Measurements from ENCODE around the gene STBD1. TPM values are rescaled to one million over a fixed set of nuclear protein-coding genes. Genes with fewer than 3 reads are reported as not detected.

The STBD1 gene
- total and polyA plus RNA-seq, 3 experiments from 2014 or later = 0.26 to 1.8 TPM; not detected in 1

GRCh38 chr4:76312457-76312856 lies 5.9 kb downstream of the STBD1 start:
- H3K27me3 Mint-ChIP-seq = peaks cover 3 to 31% of the 10 kb centered on the region in 2 donors

GRCh38 chr4:76313547-76313946 lies 7.0 kb downstream of the STBD1 start:
- Histone ChIP-seq H3K4me3 (ENCODE audit: low read length) (no peak overlapping the region), H3K27ac (ENCODE audit: low read depth, low read length) (no peak overlapping the region), H3K9me3 (ENCODE audit: low read length) (no peaks in the 10 kb centered on the region), H3K4me1 (ENCODE audit: insufficient read depth, low read length) (no peaks in the 10 kb centered on the region), H3K36me3 (ENCODE audit: insufficient read depth, low read length) (no peaks in the 10 kb centered on the region), H3K27me3 (ENCODE audit: insufficient read depth, low read length, poor library complexity, severe bottlenecking) (no peaks in the 10 kb centered on the region)
- Mint-ChIP-seq H3K4me3 (no peak overlapping the region), H3K36me3 (peaks cover 1 to 32% (median 9%) of the 10 kb centered on the region in 3 donors), H3K27me3 (peaks cover 4 to 42% of the 10 kb centered on the region in 2 donors), H3K9me3 (peaks cover 19 to 30% (median 21%) of the 10 kb centered on the region in 5 donors), H3K4me1 (peaks cover 0 to 2% (median 0%) of the 10 kb centered on the region in 3 donors), H3K27ac (no peak overlapping the region)
- ChIA-PET POLR2A (no interaction called here), CTCF (interaction anchor here (1.0 kb wide), 1 partner anchor 133 kb away, joined by 3 read pairs; no protein-coding TSS in a partner anchor)
- DNase-seq = no peak

More at GRCh38 chr4:76312457-76312856, 5.9 kb downstream of the STBD1 start:
- H3K4me1 ChIP-seq (ENCODE audit: insufficient read depth, low read length) = no peaks in the 10 kb centered on the region
- CTCF ChIA-PET = no interaction called here
- no peaks in the 10 kb centered on the region for H3K27me3 ChIP-seq (ENCODE audit: insufficient read depth, low read length, poor library complexity, severe bottlenecking)
- no peak for DNase-seq
- Mint-ChIP-seq H3K36me3 (peaks cover 1 to 23% (median 9%) of the 10 kb centered on the region in 3 donors), H3K9me3 (peaks cover 17 to 24% (median 19%) of the 10 kb centered on the region in 5 donors), H3K4me1 (peaks cover 2 to 4% (median 2%) of the 10 kb centered on the region in 3 donors), H3K27ac (no peak overlapping the region), H3K4me3 (no peak overlapping the region)
- POLR2A ChIA-PET = no interaction called here
- no peak overlapping the region for H3K4me3 ChIP-seq (ENCODE audit: low read length)
- H3K36me3 ChIP-seq (ENCODE audit: insufficient read depth, low read length) = no peaks in the 10 kb centered on the region
- H3K9me3 ChIP-seq (ENCODE audit: low read length) = no peaks in the 10 kb centered on the region
- no peak overlapping the region for H3K27ac ChIP-seq (ENCODE audit: low read depth, low read length)

- Mint-ChIP-seq H3K4me3 (no peak overlapping the region), H3K27me3 (peaks cover 4 to 42% of the 10 kb centered on the region in 2 donors), H3K9me3 (peaks cover 19 to 35% (median 24%) of the 10 kb centered on the region in 5 donors), H3K27ac (no peak overlapping the region), H3K36me3 (peaks cover 1 to 39% (median 2%) of the 10 kb centered on the region in 3 donors), H3K4me1 (no peaks in the 10 kb centered on the region)
- CTCF ChIA-PET = interaction anchor here (1.7 kb wide), 1 partner anchor 9 kb away, joined by 5 read pairs; the partner anchor contains the start of gene STBD1
- Histone ChIP-seq H3K36me3 (ENCODE audit: insufficient read depth, low read length) (no peaks in the 10 kb centered on the region), H3K9me3 (ENCODE audit: low read length) (no peaks in the 10 kb centered on the region), H3K27me3 (ENCODE audit: insufficient read depth, low read length, poor library complexity, severe bottlenecking) (no peaks in the 10 kb centered on the region), H3K4me1 (ENCODE audit: insufficient read depth, low read length) (no peaks in the 10 kb centered on the region), H3K4me3 (ENCODE audit: low read length) (no peak overlapping the region), H3K27ac (ENCODE audit: low read depth, low read length) (no peak overlapping the region)
- no peak for DNase-seq
- POLR2A ChIA-PET = no interaction called here
Observed at GRCh38 chr4:76315267-76315918, 8.9 kb downstream of the STBD1 start.

GRCh38 chr4:76316131-76316530 lies 9.6 kb downstream of the STBD1 start:
- peaks cover 1 to 39% (median 3%) of the 10 kb centered on the region in 3 donors for H3K36me3 Mint-ChIP-seq
- no peaks in the 10 kb centered on the region for H3K4me1 Mint-ChIP-seq
- no peak overlapping the region for H3K27ac ChIP-seq (ENCODE audit: low read depth, low read length)
- ChIA-PET CTCF (no interaction called here), POLR2A (no interaction called here)
- DNase-seq = no peak
- no peaks in the 10 kb centered on the region for H3K4me1 ChIP-seq (ENCODE audit: insufficient read depth, low read length)
- no peaks in the 10 kb centered on the region for H3K36me3 ChIP-seq (ENCODE audit: insufficient read depth, low read length)
- peaks cover 19 to 35% (median 24%) of the 10 kb centered on the region in 5 donors for H3K9me3 Mint-ChIP-seq
- H3K27me3 ChIP-seq (ENCODE audit: insufficient read depth, low read length, poor library complexity, severe bottlenecking) = no peaks in the 10 kb centered on the region
- H3K27ac Mint-ChIP-seq = no peak overlapping the region
- no peaks in the 10 kb centered on the region for H3K9me3 ChIP-seq (ENCODE audit: low read length)
- peaks cover 4 to 42% of the 10 kb centered on the region in 2 donors for H3K27me3 Mint-ChIP-seq
- no peak overlapping the region for H3K4me3 Mint-ChIP-seq
- H3K4me3 ChIP-seq (ENCODE audit: low read length) = no peak overlapping the region

- H3K36me3 Mint-ChIP-seq = peaks cover 0 to 27% (median 1%) of the 10 kb centered on the region in 3 donors
- ChIA-PET POLR2A (no interaction called here), CTCF (no interaction called here)
- Histone ChIP-seq H3K4me3 (ENCODE audit: low read length) (no peak overlapping the region), H3K36me3 (ENCODE audit: insufficient read depth, low read length) (no peaks in the 10 kb centered on the region), H3K9me3 (ENCODE audit: low read length) (peaks cover 10% of the 10 kb centered on the region), H3K4me1 (ENCODE audit: insufficient read depth, low read length) (no peaks in the 10 kb centered on the region), H3K27me3 (ENCODE audit: insufficient read depth, low read length, poor library complexity, severe bottlenecking) (no peaks in the 10 kb centered on the region), H3K27ac (ENCODE audit: low read depth, low read length) (no peak overlapping the region)
- H3K4me3 Mint-ChIP-seq = no peak overlapping the region
- no peak for DNase-seq
- no peak overlapping the region for H3K27ac Mint-ChIP-seq
- H3K9me3 Mint-ChIP-seq = peaks cover 19 to 34% (median 25%) of the 10 kb centered on the region in 5 donors
- H3K4me1 Mint-ChIP-seq = no peaks in the 10 kb centered on the region
- H3K27me3 Mint-ChIP-seq = peaks cover 5 to 14% of the 10 kb centered on the region in 2 donors
Observed at GRCh38 chr4:76322236-76322635, 15.7 kb downstream of the STBD1 start.

- Mint-ChIP-seq H3K27ac (no peak overlapping the region), H3K36me3 (peaks cover 0 to 22% (median 1%) of the 10 kb centered on the region in 3 donors), H3K4me1 (no peaks in the 10 kb centered on the region), H3K9me3 (peaks cover 15 to 28% (median 26%) of the 10 kb centered on the region in 5 donors), H3K27me3 (peaks cover 0 to 10% of the 10 kb centered on the region in 2 donors), H3K4me3 (no peak overlapping the region)
- CTCF ChIA-PET = no interaction called here
- Histone ChIP-seq H3K27me3 (ENCODE audit: insufficient read depth, low read length, poor library complexity, severe bottlenecking) (no peaks in the 10 kb centered on the region), H3K36me3 (ENCODE audit: insufficient read depth, low read length) (no peaks in the 10 kb centered on the region), H3K4me3 (ENCODE audit: low read length) (no peak overlapping the region), H3K9me3 (ENCODE audit: low read length) (peaks cover 10% of the 10 kb centered on the region), H3K4me1 (ENCODE audit: insufficient read depth, low read length) (no peaks in the 10 kb centered on the region), H3K27ac (ENCODE audit: low read depth, low read length) (no peak overlapping the region)
- DNase-seq = no peak
- POLR2A ChIA-PET = no interaction called here
Observed at GRCh38 chr4:76325072-76325471, 18.5 kb downstream of the STBD1 start.

- no peaks in the 10 kb centered on the region for H3K4me1 Mint-ChIP-seq
- no peak overlapping the region for H3K4me3 Mint-ChIP-seq
- Histone ChIP-seq H3K9me3 (ENCODE audit: low read length) (peaks cover 10% of the 10 kb centered on the region), H3K4me3 (ENCODE audit: low read length) (no peak overlapping the region), H3K4me1 (ENCODE audit: insufficient read depth, low read length) (no peaks in the 10 kb centered on the region), H3K36me3 (ENCODE audit: insufficient read depth, low read length) (no peaks in the 10 kb centered on the region), H3K27me3 (ENCODE audit: insufficient read depth, low read length, poor library complexity, severe bottlenecking) (no peaks in the 10 kb centered on the region), H3K27ac (ENCODE audit: low read depth, low read length) (no peak overlapping the region)
- ChIA-PET POLR2A (no interaction called here), CTCF (no interaction called here)
- H3K27me3 Mint-ChIP-seq = peaks cover 0 to 10% of the 10 kb centered on the region in 2 donors
- H3K36me3 Mint-ChIP-seq = peaks cover 0 to 19% (median 0%) of the 10 kb centered on the region in 3 donors
- H3K27ac Mint-ChIP-seq = no peak overlapping the region
- DNase-seq = no peak
- peaks cover 15 to 27% (median 24%) of the 10 kb centered on the region in 5 donors for H3K9me3 Mint-ChIP-seq
Observed at GRCh38 chr4:76326515-76326914, 20.0 kb downstream of the STBD1 start.

- CTCF ChIA-PET = no interaction called here
Observed at GRCh38 chr4:76334885-76335284, 28.4 kb downstream of the STBD1 start.

More at GRCh38 chr4:76334885-76335284, 28.4 kb downstream of the STBD1 start:
- Histone ChIP-seq H3K36me3 (ENCODE audit: insufficient read depth, low read length) (no peaks in the 10 kb centered on the region), H3K9me3 (ENCODE audit: low read length) (no peaks in the 10 kb centered on the region), H3K27me3 (ENCODE audit: insufficient read depth, low read length, poor library complexity, severe bottlenecking) (no peaks in the 10 kb centered on the region), H3K4me1 (ENCODE audit: insufficient read depth, low read length) (no peaks in the 10 kb centered on the region), H3K27ac (ENCODE audit: low read depth, low read length) (no peak overlapping the region), H3K4me3 (ENCODE audit: low read length) (no peak overlapping the region)
- Mint-ChIP-seq H3K9me3 (no peaks in the 10 kb centered on the region), H3K36me3 (peaks cover 0 to 7% (median 0%) of the 10 kb centered on the region in 3 donors), H3K27ac (no peak overlapping the region), H3K27me3 (peaks cover 3 to 21% of the 10 kb centered on the region in 2 donors), H3K4me3 (no peak overlapping the region), H3K4me1 (peaks cover 0 to 2% (median 0%) of the 10 kb centered on the region in 3 donors)
- POLR2A ChIA-PET = no interaction called here
- DNase-seq = no peak

Data from CD8-positive, alpha-beta memory T cell (primary cell).